NCI-H345 (cell line): ENCODE results near the gene PPP6R3.
A peak's percentile ranks its signal among the peaks of the same experiment; 100 is the strongest.
"Not testable (repeated sequence)": the region's sequence is repeated elsewhere in the genome, so short reads cannot be mapped to it uniquely, and the experiment has no call there.

ENCODE experiments used
- DNase-seq: peaks from one replicate; lab custom pipeline; 2025; lab: John Stamatoyannopoulos, UW

Gene PPP6R3

GRCh38 chr11:68460741-68461574 lies at the start of gene PPP6R3:
TSS of gene PPP6R3 (plus strand) at chr11:68460752. CDS start at chr11:68537665, 76,913 bp downstream.
- peak; percentile 29 for DNase-seq

- peak; percentile 56 for DNase-seq
Observed at GRCh38 chr11:68411501-68411991, 49.0 kb upstream of the PPP6R3 start.

GRCh38 chr11:68412593-68413475 lies 47.7 kb upstream of the PPP6R3 start:
- no peak for DNase-seq

GRCh38 chr11:68413591-68413999 lies 47.0 kb upstream of the PPP6R3 start:
- no peak for DNase-seq

GRCh38 chr11:68414496-68415221 lies 45.9 kb upstream of the PPP6R3 start:
- DNase-seq, result no peak

- no peak for DNase-seq
Observed at GRCh38 chr11:68416070-68416578, 44.4 kb upstream of the PPP6R3 start.

GRCh38 chr11:68418648-68419047 lies 41.9 kb upstream of the PPP6R3 start:
- peak; percentile 50 for DNase-seq

GRCh38 chr11:68420171-68420570 lies 40.4 kb upstream of the PPP6R3 start:
- DNase-seq, result no peak

GRCh38 chr11:68423481-68423880 lies 37.1 kb upstream of the PPP6R3 start:
- no peak for DNase-seq

- no peak for DNase-seq
Observed at GRCh38 chr11:68424101-68424632, 36.4 kb upstream of the PPP6R3 start.

- DNase-seq, result no peak
Observed at GRCh38 chr11:68424981-68425865, 35.3 kb upstream of the PPP6R3 start.

- DNase-seq, result no peak
Observed at GRCh38 chr11:68425866-68426380, 34.6 kb upstream of the PPP6R3 start.

GRCh38 chr11:68429661-68430060 lies 30.9 kb upstream of the PPP6R3 start:
- DNase-seq, result no peak

GRCh38 chr11:68430384-68430783 lies 30.2 kb upstream of the PPP6R3 start:
- no peak for DNase-seq

GRCh38 chr11:68430801-68431200 lies 29.8 kb upstream of the PPP6R3 start:
- no peak for DNase-seq

GRCh38 chr11:68431984-68432645 lies 28.4 kb upstream of the PPP6R3 start:
- DNase-seq, result no peak

GRCh38 chr11:68432874-68433273 lies 27.7 kb upstream of the PPP6R3 start:
- no peak for DNase-seq

- no peak for DNase-seq
Observed at GRCh38 chr11:68433541-68433940, 27.0 kb upstream of the PPP6R3 start.

GRCh38 chr11:68434159-68434558 lies 26.4 kb upstream of the PPP6R3 start:
- not testable (repeated sequence) for DNase-seq
